Activated naive CD8-positive, alpha-beta T cell treated with anti-CD3 and anti-CD28 coated beads, Interleukin-2, amount 50 U/mL, for 16 hours (primary cell): Measurements from ENCODE around the gene COBLL1.

ENCODE experiments used
- DNase-seq: peaks from one replicate; pipeline ENCODE4 v3.0.0-alpha.2; 2020; ENCODE audit warnings: low read depth, low spot score

Gene COBLL1

DNA sequence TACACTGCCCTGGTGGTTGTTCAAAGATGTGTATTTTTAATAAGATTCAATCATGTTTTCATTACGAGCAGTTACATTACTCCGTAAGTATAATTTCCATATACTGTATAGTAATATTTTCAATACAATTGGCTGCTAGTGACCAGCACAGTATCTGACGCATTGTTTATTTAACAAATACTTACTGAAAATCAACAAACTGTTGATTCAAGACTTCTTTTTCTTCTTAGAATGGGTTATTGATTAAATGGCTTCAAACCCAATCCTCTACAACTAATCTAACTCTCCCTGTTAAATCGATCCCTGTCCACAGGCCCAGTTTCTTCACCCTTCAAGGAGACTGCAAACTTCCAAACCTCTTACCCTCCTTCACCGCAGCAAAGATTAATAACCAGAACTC, 18.5 kb downstream of the COBLL1 start:
- no peak for DNase-seq

DNA sequence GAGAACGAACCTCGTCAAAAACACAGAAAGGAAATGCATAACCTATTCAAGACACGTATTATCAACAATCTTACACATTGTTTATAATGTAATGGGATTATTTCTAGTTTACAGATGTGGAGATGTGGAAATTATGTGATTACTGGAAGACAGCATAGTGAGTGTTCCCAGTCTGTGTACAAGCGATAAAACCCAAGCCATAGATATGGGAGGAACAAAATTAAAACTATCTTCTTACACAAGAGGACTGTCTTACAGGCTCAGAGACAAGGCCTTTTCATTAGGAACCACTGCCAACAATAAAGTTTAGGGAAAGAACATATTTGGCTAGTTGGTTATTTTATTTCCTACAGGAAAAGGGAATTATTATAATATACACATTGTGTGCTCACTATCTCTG, 20.3 kb downstream of the COBLL1 start:
- no peak for DNase-seq

- no peak for DNase-seq
Observed at GRCh38 chr2:164818149-164819136, 23.2 kb downstream of the COBLL1 start.

DNA sequence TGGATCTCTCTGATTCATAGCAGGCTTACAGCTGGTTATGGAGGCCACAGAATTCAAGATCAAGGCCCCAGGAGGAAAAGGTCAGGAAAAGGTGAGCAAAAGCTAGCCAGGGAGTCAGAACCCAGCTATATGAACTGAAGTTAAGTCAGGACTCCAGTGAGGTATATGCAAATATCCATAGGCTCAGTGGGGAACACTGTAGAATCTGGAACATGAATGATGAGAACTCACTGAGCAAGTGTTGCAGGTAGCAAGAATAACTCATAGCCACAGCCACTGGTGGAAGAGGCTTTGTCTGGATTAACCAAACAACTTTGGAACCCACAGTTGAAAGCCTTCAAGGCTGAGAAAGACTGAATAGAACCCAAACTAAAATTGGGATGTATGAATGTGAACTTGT, 24.7 kb downstream of the COBLL1 start:
- no peak for DNase-seq

DNA sequence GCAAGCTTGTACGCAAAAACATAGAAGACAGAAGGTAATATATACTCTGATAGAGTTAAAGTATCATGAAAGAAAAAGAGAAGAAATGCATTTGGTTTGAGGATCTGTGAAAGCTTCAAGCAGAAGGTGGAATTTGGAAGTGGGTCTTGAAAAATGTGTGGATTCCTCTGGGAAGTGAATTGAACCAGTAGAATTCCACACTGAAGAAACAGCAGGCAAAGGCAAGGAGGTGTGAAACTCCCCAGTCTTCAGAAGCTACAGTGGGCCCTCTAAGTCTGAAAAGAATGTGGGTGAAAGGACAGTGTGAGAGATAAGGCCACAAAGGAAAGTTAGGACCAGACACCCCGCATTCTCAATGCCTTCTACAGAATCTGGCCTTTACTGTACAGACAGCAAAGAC, 25.6 kb downstream of the COBLL1 start:
- no peak for DNase-seq

GRCh38 chr2:164815071-164815793, 26.4 kb downstream of the COBLL1 start:
- DNase-seq, result no peak

DNA sequence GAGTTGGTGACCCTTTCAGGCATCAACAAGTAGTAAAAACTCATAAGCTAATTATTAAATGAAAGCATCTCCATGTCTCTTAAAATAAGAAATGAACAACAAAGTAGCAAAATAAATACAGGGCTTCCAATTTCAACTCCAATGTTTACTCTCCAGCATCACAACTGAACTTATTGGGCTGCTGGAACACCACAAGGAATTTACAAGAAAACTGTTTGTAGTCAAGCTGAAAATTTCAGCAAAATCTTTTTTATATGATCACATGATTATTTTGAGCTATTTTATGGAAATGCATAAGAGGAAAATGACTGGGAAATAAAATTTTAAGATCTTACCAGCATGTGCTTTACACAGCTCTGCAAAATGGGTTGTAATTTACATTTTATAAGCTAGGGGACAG, 28.1 kb downstream of the COBLL1 start:
- DNase-seq, result no peak

- no peak for DNase-seq
Observed at GRCh38 chr2:164812378-164812777, 29.2 kb downstream of the COBLL1 start.

GRCh38 chr2:164811819-164812218, 29.8 kb downstream of the COBLL1 start:
- no peak for DNase-seq

DNA sequence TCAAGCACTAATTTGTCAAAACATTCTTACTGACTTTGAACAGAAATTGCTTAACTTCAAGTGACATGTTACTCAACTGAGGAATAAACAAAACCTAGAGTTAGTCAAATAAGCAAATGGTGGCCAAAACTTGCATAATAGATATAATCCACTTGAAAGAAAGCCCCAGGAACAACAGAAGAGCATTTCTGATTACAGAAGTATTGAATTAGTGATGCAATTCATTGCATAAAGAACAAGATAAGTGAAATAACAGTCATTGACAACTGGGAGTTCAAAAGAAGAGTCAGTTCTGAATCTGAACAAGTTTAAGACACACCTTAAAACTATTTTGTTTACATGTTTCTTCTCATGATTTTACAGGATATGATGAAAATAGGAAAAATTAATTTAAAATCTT, 30.8 kb downstream of the COBLL1 start:
- no peak for DNase-seq

GRCh38 chr2:164808776-164809175, 32.8 kb downstream of the COBLL1 start:
- DNase-seq, result no peak

DNA sequence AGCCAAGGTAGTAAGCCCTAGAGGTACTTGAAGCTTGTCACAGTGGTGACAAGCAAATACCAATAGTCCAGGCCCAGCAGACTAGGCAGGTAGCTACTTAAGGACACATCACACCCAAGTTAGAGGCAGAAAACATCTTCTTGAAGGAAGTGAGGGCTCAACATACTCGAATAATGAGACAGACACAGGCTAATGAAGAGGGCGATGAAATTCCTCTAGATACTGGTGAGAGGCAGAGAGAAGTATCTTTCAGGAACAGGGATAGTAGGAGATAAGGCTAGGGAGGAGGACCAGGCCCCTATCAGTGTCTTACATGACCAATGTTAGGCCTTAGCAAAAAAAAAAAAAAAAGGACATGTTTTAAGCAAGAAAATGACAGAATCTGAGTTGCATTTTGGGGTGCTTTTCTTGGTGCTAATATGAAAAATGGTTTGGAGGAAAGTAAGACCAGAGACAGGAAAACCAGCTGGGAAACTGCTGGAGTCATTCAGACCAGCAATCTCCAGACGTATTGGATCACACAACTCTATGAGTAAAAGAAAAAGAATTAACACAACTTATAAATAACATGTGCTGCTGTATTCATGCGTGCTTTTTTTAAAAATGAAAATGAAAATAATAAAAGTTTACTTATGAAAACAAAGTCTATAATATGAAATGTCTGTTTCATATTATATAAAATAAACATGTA, 37.7 kb downstream of the COBLL1 start:
- no peak for DNase-seq

DNA sequence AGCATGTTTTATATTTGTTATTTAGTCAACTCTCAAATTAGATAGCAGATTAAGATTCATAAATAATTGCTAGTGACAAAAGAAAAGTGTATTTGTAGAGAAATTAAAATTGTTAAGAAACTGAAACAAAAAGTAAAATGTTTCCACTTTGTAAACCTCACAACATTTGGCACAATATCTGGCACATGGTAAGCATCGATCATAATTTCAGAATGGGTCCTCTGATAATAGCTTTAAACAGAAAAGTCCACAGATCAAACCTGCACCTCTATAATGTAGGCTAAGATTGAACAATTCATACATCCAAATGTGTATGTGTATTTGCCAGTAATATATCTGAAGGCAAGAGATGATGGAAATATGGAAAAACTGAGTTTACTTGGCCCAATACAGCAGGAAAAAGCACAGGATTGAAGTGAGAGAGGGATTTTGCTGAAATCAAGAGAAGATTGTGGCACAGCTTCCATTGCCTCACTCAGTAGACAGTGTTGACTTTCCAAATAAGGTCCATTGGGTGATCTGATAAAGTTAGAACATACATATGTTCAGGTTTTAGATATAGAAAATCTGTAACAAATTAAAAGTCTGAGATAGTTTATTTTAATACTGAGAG, 39.4 kb downstream of the COBLL1 start:
- DNase-seq, result no peak

- no peak for DNase-seq
Observed at GRCh38 chr2:164800572-164800971, 41.1 kb downstream of the COBLL1 start.

GRCh38 chr2:164797627-164798026, 44.0 kb downstream of the COBLL1 start:
- no peak for DNase-seq

DNA sequence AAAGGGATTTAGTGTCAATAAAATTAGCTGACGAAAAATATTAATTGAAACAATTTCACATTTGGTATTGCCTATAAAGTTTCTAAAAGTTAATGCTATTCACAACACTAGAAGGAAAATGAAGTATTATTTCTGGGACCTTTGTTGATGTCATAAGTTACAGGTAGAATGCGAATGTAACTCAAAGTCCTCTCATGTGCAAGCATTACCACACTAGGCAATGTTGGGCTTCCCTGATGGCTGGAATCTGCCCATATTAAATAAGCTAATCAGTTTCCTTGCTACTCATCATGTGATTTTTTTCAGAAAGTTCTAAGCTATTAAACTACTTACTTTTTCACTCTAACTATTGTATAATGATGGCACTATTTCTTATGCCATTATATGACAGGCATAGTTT, 44.6 kb downstream of the COBLL1 start:
- no peak for DNase-seq

DNA sequence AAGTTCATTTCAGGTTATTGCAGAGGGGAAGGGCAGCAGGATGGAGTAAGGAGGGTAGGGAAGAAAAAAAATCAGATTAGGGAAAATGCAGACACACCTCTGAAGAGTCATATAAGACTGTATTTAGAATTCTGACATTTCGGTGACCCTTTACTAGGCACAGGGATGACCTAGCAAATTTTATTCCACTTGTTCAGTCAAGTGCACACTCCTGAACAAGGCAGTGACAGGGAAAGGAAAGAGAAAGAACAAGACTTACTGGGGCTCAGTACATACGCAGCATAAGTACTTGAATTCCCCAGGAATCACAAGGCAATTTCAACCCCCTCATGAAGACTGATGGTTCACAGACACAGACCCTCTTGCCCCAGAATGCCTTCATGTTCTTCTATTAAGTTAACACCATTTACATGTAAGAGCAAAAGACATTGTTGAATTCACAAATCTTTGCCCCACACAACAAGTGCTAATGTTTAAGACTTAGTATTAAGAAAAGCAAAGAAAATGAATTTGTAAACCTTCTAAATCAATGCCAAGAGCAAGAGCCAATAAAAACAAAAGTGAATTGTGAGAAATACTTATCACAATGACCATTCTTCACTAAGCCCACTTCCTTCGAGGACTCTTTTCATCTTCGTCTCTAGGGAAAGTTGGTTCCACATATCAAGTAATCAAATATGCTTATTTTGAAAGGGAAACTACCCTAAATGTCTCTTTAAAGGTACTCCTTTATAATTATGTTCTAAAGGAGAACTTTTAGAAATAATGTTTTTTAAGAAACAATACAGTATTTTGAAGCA, 47.0 kb downstream of the COBLL1 start:
- DNase-seq, result no peak

DNA sequence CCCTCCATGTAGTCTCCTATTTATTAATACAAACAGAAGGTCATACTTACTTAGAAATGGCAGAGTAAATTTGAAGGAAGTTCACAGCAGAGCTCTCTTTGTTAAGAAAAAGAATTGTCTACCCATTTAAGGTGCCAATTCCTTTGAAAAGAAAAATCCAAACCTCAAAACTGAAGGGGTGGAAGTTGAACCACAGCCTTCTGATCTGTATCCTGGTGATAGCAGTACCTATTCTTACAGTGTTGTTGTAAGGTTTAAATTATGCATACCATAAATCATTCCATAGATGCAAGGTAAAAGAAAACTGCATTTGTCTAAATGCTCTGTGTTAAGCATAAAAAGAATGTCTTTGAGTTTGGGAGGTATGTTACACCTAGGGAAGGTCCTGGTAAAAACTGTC, 47.6 kb downstream of the COBLL1 start:
- no peak for DNase-seq

DNA sequence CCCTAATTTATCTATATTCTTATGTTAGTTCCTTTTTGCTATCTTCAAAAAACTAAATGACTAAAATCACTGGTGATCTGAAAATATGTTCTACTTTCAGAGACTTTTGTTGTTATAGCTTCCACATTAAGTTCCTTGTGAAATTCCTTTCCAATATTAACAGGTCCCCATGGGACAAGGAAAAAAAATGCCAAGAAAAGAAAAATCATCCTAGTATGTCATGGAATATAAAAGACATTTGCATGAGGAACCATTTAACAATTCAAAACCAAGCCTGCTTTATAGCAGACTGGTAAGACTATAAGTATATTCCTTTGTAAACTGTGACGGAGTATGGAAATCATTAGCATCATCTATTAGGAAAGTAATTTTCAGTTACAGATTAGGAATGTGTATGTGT, 48.1 kb downstream of the COBLL1 start:
- no peak for DNase-seq

DNA sequence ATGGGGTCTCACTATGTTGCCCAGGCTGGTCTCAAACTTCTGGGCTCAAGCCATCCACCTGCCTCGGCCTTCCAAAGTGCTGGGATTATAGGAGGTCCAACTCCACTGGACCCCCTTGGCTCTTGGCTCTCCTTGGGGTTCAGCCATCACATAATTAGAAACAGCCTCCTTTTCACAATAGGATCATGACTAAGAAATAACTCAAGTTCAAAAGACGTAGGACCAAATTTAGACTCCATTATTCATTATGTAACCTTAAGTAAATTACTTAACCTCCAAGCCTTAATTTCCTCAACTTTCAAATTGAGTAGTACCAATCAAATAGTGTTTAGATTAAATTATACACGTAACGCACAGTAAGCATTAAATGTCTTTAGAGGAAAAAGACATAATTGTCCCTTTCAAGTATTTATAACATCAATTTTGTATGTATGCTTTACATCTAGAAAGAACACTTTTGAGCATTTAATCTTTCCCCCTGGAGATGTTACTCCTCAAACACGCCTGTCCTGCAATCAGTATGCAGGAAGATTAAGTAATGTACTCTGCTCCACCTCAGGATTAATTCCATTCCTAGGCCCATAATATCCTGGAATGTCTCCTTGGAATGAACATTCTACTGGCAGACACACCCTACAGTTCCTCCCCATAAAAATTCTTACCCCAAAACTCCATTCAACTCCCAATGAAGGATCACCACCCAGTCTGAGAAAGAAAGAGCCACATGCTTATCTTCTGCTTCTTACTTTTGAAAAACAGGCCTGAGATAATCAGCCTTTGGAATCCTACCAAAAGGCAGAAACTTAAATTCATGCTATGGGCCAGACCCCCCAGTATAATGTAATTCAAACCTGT, 49.1 kb downstream of the COBLL1 start:
- DNase-seq, result no peak
